WI38 (cell line): Measurements from ENCODE around the gene NHLRC3.
A peak's percentile ranks its signal among the peaks of the same experiment; 100 is the strongest.

ENCODE experiments used
- H3K4me3 ChIP-seq: 2 replicates; pipeline ENCODE4 v1.5.1; 2011; ENCODE audit warnings: low read depth, mild to moderate bottlenecking, control low read depth, low read length
- CTCF ChIP-seq: IDR thresholded peaks from 2 replicates; pipeline ENCODE4 v1.5.1; 2012; ENCODE audit warnings: low read depth, mild to moderate bottlenecking, control low read depth, low read length

The NHLRC3 gene

GRCh38 chr13:39040206-39040605, 1.9 kb downstream of the NHLRC3 start:
- no peak overlapping the region for H3K4me3 ChIP-seq
- no peak for TF ChIP-seq CTCF

- TF ChIP-seq CTCF = no peak
- no peak overlapping the region for H3K4me3 ChIP-seq
These were observed 6.3 kb downstream of the NHLRC3 start for GRCh38 chr13:39044536-39044935.

GRCh38 chr13:39047560-39047959, 9.3 kb downstream of the NHLRC3 start:
- H3K4me3 ChIP-seq = no peak overlapping the region
- no peak for TF ChIP-seq CTCF

- TF ChIP-seq CTCF = no peak
- H3K4me3 ChIP-seq = no peak overlapping the region
These were observed 10.6 kb downstream of the NHLRC3 start for GRCh38 chr13:39048806-39049205.

GRCh38 chr13:39049274-39049673, 11.0 kb downstream of the NHLRC3 start:
- H3K4me3 ChIP-seq = no peak overlapping the region
- no peak for TF ChIP-seq CTCF

- no peak overlapping the region for H3K4me3 ChIP-seq
- peak; percentile 12; the same call in 1 of the 2 replicates for TF ChIP-seq CTCF
These were observed 12.9 kb downstream of the NHLRC3 start for GRCh38 chr13:39051157-39051556.

GRCh38 chr13:39052944-39053343, 14.7 kb downstream of the NHLRC3 start:
- H3K4me3 ChIP-seq = no peak overlapping the region
- no peak for TF ChIP-seq CTCF
